Smooth muscle cell (in vitro differentiated cells): ENCODE data around the gene FAM118A. TPM values are rescaled to one million over a fixed set of nuclear protein-coding genes. Genes with fewer than 3 reads are reported as not detected.

Experiments
- DNase-seq: peaks from one replicate; lab custom pipeline; 2025; ENCODE audit not compliant: unreplicated experiment; lab: John Stamatoyannopoulos, UW
- H2AFZ ChIP-seq: fragments of 200-600 bp; sonication (generic); 2 replicates; pipeline ENCODE4 v1.6.0; 2016; ENCODE audit warnings: antibody characterized with exemption, low read depth, mild to moderate bottlenecking
- H3F3A ChIP-seq: fragments of 200-600 bp; sonication (generic); 2 replicates; pipeline ENCODE4 v1.6.0; 2017; ENCODE audit warnings: antibody characterized with exemption, low read depth
- H3K27ac ChIP-seq: fragments of 200-600 bp; sonication (generic); 2 replicates; pipeline ENCODE4 v1.5.1; 2016; ENCODE audit warnings: low read depth, mild to moderate bottlenecking
- H3K27me3 ChIP-seq: fragments of 200-600 bp; sonication (generic); 2 replicates; pipeline ENCODE4 v1.6.1; 2016; ENCODE audit warnings: low read depth, mild to moderate bottlenecking
- H3K36me3 ChIP-seq: fragments of 200-600 bp; sonication (generic); 2 replicates; pipeline ENCODE4 v1.5.1; 2016; ENCODE audit warnings: low read depth
- H3K4me1 ChIP-seq: fragments of 200-600 bp; sonication (generic); 2 replicates; pipeline ENCODE4 v1.5.1; 2016; ENCODE audit warnings: low read depth
- H3K4me2 ChIP-seq: fragments of 200-600 bp; sonication (generic); 2 replicates; pipeline ENCODE4 v1.6.0; 2016; ENCODE audit warnings: mild to moderate bottlenecking
- H3K4me3 ChIP-seq: fragments of 200-600 bp; sonication (generic); 2 replicates; pipeline ENCODE4 v1.5.1; 2016; ENCODE audit warnings: mild to moderate bottlenecking
- H3K79me2 ChIP-seq: fragments of 200-600 bp; sonication (generic); 2 replicates; pipeline ENCODE4 v1.6.0; 2016; ENCODE audit warnings: low read depth, mild to moderate bottlenecking
- H3K9ac ChIP-seq: fragments of 200-600 bp; sonication (generic); 2 replicates; pipeline ENCODE4 v1.6.0; 2016; ENCODE audit warnings: low read depth
- H3K9me3 ChIP-seq: fragments of 200-600 bp; sonication (generic); replicated peaks from 2 replicates; pipeline ENCODE4 v1.5.1; 2016; ENCODE audit warnings: low read depth
- H4K20me1 ChIP-seq: fragments of 200-600 bp; sonication (generic); 2 replicates; pipeline ENCODE4 v1.6.0; 2016; ENCODE audit warnings: low read depth
- WGBS: methylation state at CpG from one replicate; pipeline ENCODE4 v1.1.7; 2016; ENCODE audit warnings: low lambda C conversion rate; 5-methylcytosine and 5-hydroxymethylcytosine counted together
- polyA plus RNA-seq: library from polyadenylated mRNA; unstranded; fragments of >200 nt; fragmentation: Nextera tagmentation; extraction: Ambion mirVana; gene quantifications from 2 replicates; pipeline ENCODE4 v1.2.1, GENCODE V29; 2016
- total RNA-seq: library from RNA; depleted of rRNA; stranded (reverse); fragments of >200 nt; gene quantifications from 2 replicates; pipeline ENCODE4 v1.2.3, GENCODE V29; 2014
- TF ChIP-seq, protein P1 (sequence below): fragments of 200-600 bp; sonication (generic); IDR thresholded peaks from 2 replicates; pipeline ENCODE4 v1.5.1; 2017; ENCODE audit warnings: borderline replicate concordance, mild to moderate bottlenecking, antibody characterized with exemption; ENCODE audit not compliant: insufficient read depth, poor library complexity, severe bottlenecking

The FAM118A gene
- total and polyA plus RNA-seq, 2 experiments from 2014 or later: 36.6 to 60.3 TPM

- Histone ChIP-seq H3K27ac (peak overlapping the region; percentile 96), H3K9ac (peak overlapping the region; percentile 81), H3K4me2 (peak overlapping the region; percentile 78), H4K20me1 (peaks cover 9% of the 10 kb centered on the region), H3K79me2 (peaks cover 72% of the 10 kb centered on the region), H3F3A (peaks cover 35% of the 10 kb centered on the region), H3K4me1 (peaks cover 32% of the 10 kb centered on the region), H3K9me3 (no peaks in the 10 kb centered on the region), H2AFZ (no peak overlapping the region), H3K27me3 (no peaks in the 10 kb centered on the region), H3K36me3 (no peaks in the 10 kb centered on the region), H3K4me3 (no peak overlapping the region)
- WGBS: 68% methylated on average over 19 of the region's 19 CpGs
- no peak for DNase-seq
- TF ChIP-seq, protein P1, sequence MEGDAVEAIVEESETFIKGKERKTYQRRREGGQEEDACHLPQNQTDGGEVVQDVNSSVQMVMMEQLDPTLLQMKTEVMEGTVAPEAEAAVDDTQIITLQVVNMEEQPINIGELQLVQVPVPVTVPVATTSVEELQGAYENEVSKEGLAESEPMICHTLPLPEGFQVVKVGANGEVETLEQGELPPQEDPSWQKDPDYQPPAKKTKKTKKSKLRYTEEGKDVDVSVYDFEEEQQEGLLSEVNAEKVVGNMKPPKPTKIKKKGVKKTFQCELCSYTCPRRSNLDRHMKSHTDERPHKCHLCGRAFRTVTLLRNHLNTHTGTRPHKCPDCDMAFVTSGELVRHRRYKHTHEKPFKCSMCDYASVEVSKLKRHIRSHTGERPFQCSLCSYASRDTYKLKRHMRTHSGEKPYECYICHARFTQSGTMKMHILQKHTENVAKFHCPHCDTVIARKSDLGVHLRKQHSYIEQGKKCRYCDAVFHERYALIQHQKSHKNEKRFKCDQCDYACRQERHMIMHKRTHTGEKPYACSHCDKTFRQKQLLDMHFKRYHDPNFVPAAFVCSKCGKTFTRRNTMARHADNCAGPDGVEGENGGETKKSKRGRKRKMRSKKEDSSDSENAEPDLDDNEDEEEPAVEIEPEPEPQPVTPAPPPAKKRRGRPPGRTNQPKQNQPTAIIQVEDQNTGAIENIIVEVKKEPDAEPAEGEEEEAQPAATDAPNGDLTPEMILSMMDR: no peak
Observed at GRCh38 chr22:45317551-45318167, 7.9 kb downstream of the FAM118A start.

DNA sequence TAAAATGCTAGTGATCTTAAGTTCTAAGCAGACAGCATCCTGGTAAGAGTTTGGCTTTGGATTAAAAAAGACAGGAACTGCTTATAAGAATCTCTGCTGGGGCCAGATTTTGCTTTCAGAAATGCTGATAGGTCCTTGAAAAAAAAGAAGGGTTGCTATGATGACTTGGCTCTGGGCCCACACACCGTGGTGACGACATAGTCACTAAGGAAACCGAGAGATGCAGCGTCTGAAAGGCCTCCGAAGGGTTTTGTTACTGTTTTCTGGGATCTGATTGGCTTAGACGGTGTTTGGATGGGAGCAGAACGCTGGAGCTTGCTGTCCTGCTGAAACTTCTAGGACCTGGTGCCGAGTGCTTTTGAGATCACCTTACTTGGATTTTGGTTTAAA is 8.4 kb downstream of the FAM118A start:
- TF ChIP-seq, protein P1: no peak
- peak overlapping the region; percentile 96 for H3K27ac ChIP-seq
- no peaks in the 10 kb centered on the region for H3K36me3 ChIP-seq
- peaks cover 27% of the 10 kb centered on the region for H3K4me1 ChIP-seq
- H3K79me2 ChIP-seq: peaks cover 74% of the 10 kb centered on the region
- H3K4me2 ChIP-seq: peak overlapping the region; percentile 78
- WGBS: 10% methylated on average over 8 of the region's 8 CpGs
- DNase-seq: peak; percentile 16
- peak overlapping the region; percentile 22 for H3K4me3 ChIP-seq
- peak overlapping the region; percentile 81 for H3K9ac ChIP-seq
- peak overlapping the region; percentile 33 for H2AFZ ChIP-seq
- no peaks in the 10 kb centered on the region for H3K9me3 ChIP-seq
- H3F3A ChIP-seq: peaks cover 35% of the 10 kb centered on the region
- H3K27me3 ChIP-seq: no peaks in the 10 kb centered on the region
- H4K20me1 ChIP-seq: peaks cover 9% of the 10 kb centered on the region

DNA sequence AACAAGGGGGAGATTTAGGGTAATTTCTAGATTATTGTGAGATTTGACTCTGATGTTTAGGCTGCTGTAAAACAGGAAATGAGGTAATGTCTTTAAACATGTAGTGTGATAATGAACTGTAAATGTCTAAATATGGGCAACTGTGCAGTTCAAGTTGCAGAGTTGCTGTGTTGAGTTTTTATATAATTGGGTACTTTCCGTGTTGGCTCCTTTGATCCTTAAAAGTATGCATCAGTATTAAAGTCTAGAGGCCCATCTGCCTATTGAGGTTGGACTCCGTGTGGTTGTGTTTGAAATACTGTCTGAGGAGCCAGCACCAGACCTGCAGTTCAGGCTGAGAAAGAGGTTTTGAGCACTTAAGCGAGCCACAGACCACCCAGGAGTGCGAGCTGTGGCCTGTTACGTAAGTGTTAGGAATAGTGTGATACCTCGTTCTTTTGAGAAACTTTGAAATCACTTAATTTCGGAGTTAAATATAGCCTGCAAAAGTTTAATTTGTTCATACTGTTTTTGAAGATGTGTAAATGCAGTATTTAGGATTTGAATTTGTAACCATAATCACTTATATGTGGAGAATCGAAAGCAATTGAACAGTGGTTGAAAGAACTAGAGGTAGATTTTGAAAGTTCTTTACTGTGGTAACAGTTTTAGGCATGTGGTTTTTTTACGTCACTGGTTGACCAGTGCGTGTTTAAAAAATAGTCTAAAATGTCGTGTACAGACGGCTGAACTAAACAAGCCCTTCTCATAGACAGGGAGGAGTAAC is 9.0 kb downstream of the FAM118A start:
- H2AFZ ChIP-seq: peak overlapping the region; percentile 33
- H3K27ac ChIP-seq: peak overlapping the region; percentile 96
- no peaks in the 10 kb centered on the region for H3K36me3 ChIP-seq
- peaks cover 35% of the 10 kb centered on the region for H3F3A ChIP-seq
- H4K20me1 ChIP-seq: peaks cover 9% of the 10 kb centered on the region
- no peaks in the 10 kb centered on the region for H3K27me3 ChIP-seq
- DNase-seq: no peak
- peaks cover 25% of the 10 kb centered on the region for H3K4me1 ChIP-seq
- TF ChIP-seq, protein P1: no peak
- WGBS: 34% methylated on average over 12 of the region's 12 CpGs
- H3K9ac ChIP-seq: peak overlapping the region; percentile 81
- H3K4me3 ChIP-seq: peak overlapping the region; percentile 22
- H3K4me2 ChIP-seq: peak overlapping the region; percentile 78
- H3K9me3 ChIP-seq: no peaks in the 10 kb centered on the region
- H3K79me2 ChIP-seq: peaks cover 75% of the 10 kb centered on the region
